ENCODE measurements around the gene RUNX1.

- TF ChIP-seq GATA2 (IDR thresholded peaks at IDR 0.05; ENCODE audit: low read depth, low read length) = no peak
- TF ChIP-seq GATA3 (IDR thresholded peaks at IDR 0.05; ENCODE audit: low read depth, low read length) = no peak
Measured at GRCh38 chr21:35051287-35051818, 2.3 kb upstream of the RUNX1 start.
